WTC11 (cell line): ENCODE results near the gene STX5. TPM values are rescaled to one million over a fixed set of nuclear protein-coding genes. Genes with fewer than 3 reads are reported as not detected.
A peak's percentile ranks its signal among the peaks of the same experiment; 100 is the strongest.

Experiments used
- ATAC-seq: fragments of 200-7000 bp; cut with Tn5 transposase; 2 replicates; pipeline ENCODE4 v1.10.0; 2021; ENCODE audit warnings: mild to moderate bottlenecking, moderate library complexity
- CTCF ChIA-PET: fragments of 300-600 bp; sonication (Branson Sonifier 250); formaldehyde crosslinking; loops from one replicate; lab custom pipeline; 2021; ENCODE audit warnings: antibody characterized with exemption; lab: Charles Lee
- POLR2A ChIA-PET: fragments of 350-600 bp; sonication (Branson Sonifier 250); formaldehyde crosslinking; loops from one replicate; lab custom pipeline; 2021; ENCODE audit warnings: antibody characterized with exemption; lab: Charles Lee
- DNase-seq: peaks from one replicate; pipeline ENCODE4 v3.0.0; 2021; ENCODE audit warnings: low spot score
- H3K27ac Mint-ChIP-seq: 2 replicates; pipeline ENCODE4 v1.8.0; 2021; ENCODE audit warnings: mixed read lengths
- H3K27me3 Mint-ChIP-seq: 2 replicates; pipeline ENCODE4 v1.8.0; 2021; ENCODE audit warnings: low read depth, mild to moderate bottlenecking, moderate library complexity, mixed read lengths
- H3K36me3 Mint-ChIP-seq: 2 replicates; pipeline ENCODE4 v1.8.0; 2021; ENCODE audit warnings: mixed read lengths
- H3K4me1 Mint-ChIP-seq: 2 replicates; pipeline ENCODE4 v1.8.0; 2022; ENCODE audit warnings: mixed read lengths
- H3K4me3 Mint-ChIP-seq: 2 replicates; pipeline ENCODE4 v1.8.0; 2021; ENCODE audit warnings: mild to moderate bottlenecking, moderate library complexity, mixed read lengths
- H3K9me3 Mint-ChIP-seq: 2 replicates; pipeline ENCODE4 v1.8.0; 2021; ENCODE audit warnings: mixed read lengths
- ATF1 ChIP-seq: sonication (generic); formaldehyde crosslinking; IDR thresholded peaks from 2 replicates; pipeline ENCODE4 v1.8.1; 2023; ENCODE audit warnings: mild to moderate bottlenecking, moderate library complexity, missing genetic modification reagents
- CREB1 ChIP-seq: sonication (generic); formaldehyde crosslinking; IDR thresholded peaks from 2 replicates; pipeline ENCODE4 v1.8.0; 2023; ENCODE audit warnings: mild to moderate bottlenecking, missing genetic modification reagents
- EMX1 ChIP-seq: fragments of 250-450 bp; sonication (Bioruptor Pico); IDR thresholded peaks from 2 replicates; pipeline ENCODE4 v1.8.0; 2021; ENCODE audit warnings: mild to moderate bottlenecking
- ETV6 ChIP-seq: sonication (generic); formaldehyde crosslinking; IDR thresholded peaks from 2 replicates; pipeline ENCODE4 v1.8.1; 2022; ENCODE audit warnings: mild to moderate bottlenecking, missing genetic modification reagents
- FOXK1 ChIP-seq: sonication (generic); formaldehyde crosslinking; IDR thresholded peaks from 2 replicates; pipeline ENCODE4 v1.8.0; 2022; ENCODE audit warnings: mild to moderate bottlenecking, moderate library complexity, missing genetic modification reagents
- GTF2I ChIP-seq: fragments of 250-450 bp; sonication (Bioruptor Pico); conservative IDR thresholded peaks from 2 replicates; pipeline ENCODE4 v1.4.0; 2021; ENCODE audit warnings: mild to moderate bottlenecking
- HMGA2 ChIP-seq: fragments of 250-450 bp; sonication (Bioruptor Pico); IDR thresholded peaks from 2 replicates; pipeline ENCODE4 v1.4.0; 2021; ENCODE audit warnings: mild to moderate bottlenecking, moderate library complexity
- RORB ChIP-seq: fragments of 250-450 bp; sonication (Bioruptor Pico); IDR thresholded peaks from 2 replicates; pipeline ENCODE4 v1.9.0; 2021; ENCODE audit warnings: mild to moderate bottlenecking
- SOX15 ChIP-seq: fragments of 250-450 bp; sonication (Bioruptor Pico); IDR thresholded peaks from 2 replicates; pipeline ENCODE4 v1.9.0; 2021; ENCODE audit warnings: mild to moderate bottlenecking
- TCF7 ChIP-seq: sonication (generic); formaldehyde crosslinking; IDR thresholded peaks from 2 replicates; pipeline ENCODE4 v1.8.0; 2022; ENCODE audit warnings: mild to moderate bottlenecking, low read depth, missing genetic modification reagents, moderate library complexity
- TEAD1 ChIP-seq: sonication (generic); formaldehyde crosslinking; IDR thresholded peaks from 2 replicates; pipeline ENCODE4 v1.8.0; 2022; ENCODE audit warnings: mild to moderate bottlenecking, missing genetic modification reagents
- TEAD4 ChIP-seq: sonication (generic); formaldehyde crosslinking; IDR thresholded peaks from 2 replicates; pipeline ENCODE4 v1.8.0; 2022; ENCODE audit warnings: mild to moderate bottlenecking, missing genetic modification reagents
- ZNF121 ChIP-seq: sonication (generic); formaldehyde crosslinking; IDR thresholded peaks from 2 replicates; pipeline ENCODE4 v1.8.0; 2023; ENCODE audit warnings: missing genetic modification reagents
- ZNF423 ChIP-seq: fragments of 250-450 bp; sonication (Bioruptor Pico); IDR thresholded peaks from 2 replicates; pipeline ENCODE4 v2.1.2; 2022; ENCODE audit warnings: mild to moderate bottlenecking, moderate library complexity
- total RNA-seq: library from RNA; stranded (reverse); gene quantifications from 3 replicates; pipeline ENCODE4 v1.2.3, GENCODE V29; 2021
- TF ChIP-seq, protein P1 (sequence below): sonication (generic); formaldehyde crosslinking; IDR thresholded peaks from 2 replicates; pipeline ENCODE4 v1.8.1; 2022; ENCODE audit warnings: mild to moderate bottlenecking, moderate library complexity, missing genetic modification reagents
- TF ChIP-seq, protein P2 (sequence below): sonication (generic); formaldehyde crosslinking; IDR thresholded peaks from 2 replicates; pipeline ENCODE4 v1.8.1; 2023; ENCODE audit warnings: mild to moderate bottlenecking, missing genetic modification reagents, moderate library complexity
- TF ChIP-seq, protein P3 (sequence below): sonication (generic); formaldehyde crosslinking; IDR thresholded peaks from 2 replicates; pipeline ENCODE4 v1.8.0; 2022; ENCODE audit warnings: mild to moderate bottlenecking, missing genetic modification reagents
- TF ChIP-seq, protein P4 (sequence below): sonication (generic); formaldehyde crosslinking; IDR thresholded peaks from 2 replicates; pipeline ENCODE4 v1.8.1; 2023; ENCODE audit warnings: mild to moderate bottlenecking, missing genetic modification reagents
- TF ChIP-seq, protein P5 (sequence below): sonication (generic); formaldehyde crosslinking; IDR thresholded peaks from 2 replicates; pipeline ENCODE4 v1.8.1; 2022; ENCODE audit warnings: missing genetic modification reagents, borderline replicate concordance

STX5 gene
- total RNA-seq, 1 experiment from 2014 or later, result 30.2 TPM

DNA sequence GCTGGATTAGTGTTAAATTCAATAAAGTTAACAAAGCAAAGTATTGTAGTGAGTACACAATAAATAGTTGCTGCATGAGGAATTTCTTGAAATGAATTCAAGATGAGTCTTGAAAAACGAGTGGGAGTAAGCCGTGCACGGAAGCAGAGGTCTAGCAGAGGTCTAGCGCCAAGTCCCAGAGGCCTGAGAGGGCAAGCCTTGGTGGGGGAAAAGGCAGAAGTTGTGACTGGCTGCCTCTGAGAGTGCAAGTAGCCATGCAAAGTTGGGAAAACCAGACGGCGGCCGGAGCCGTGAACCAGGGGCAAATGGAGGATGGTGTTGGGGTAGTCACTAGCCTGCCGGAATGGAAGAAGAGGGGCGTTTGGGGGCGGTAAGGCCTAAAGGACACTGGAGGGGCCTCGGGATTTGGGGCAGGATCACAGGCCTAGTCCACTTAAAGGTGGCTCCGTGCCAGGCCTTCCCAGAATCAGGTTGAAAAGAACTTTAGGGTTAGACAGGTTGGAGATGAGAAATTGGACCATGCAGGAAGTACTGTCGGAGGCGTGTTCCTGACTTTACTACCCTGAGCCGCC is 48.5 kb upstream of the STX5 start:
- DNase-seq (no peak), ATAC-seq (peak; percentile 9)
- no peaks in the 10 kb centered on the region for H3K9me3 Mint-ChIP-seq
- H3K27ac Mint-ChIP-seq, result peak overlapping the region; percentile 100
- peaks cover 3% of the 10 kb centered on the region; the same call in 1 of the 2 replicates for H3K27me3 Mint-ChIP-seq
- TF ChIP-seq SOX15 (CRISPR knock-in tag), result no peak
- TF ChIP-seq, protein P1, sequence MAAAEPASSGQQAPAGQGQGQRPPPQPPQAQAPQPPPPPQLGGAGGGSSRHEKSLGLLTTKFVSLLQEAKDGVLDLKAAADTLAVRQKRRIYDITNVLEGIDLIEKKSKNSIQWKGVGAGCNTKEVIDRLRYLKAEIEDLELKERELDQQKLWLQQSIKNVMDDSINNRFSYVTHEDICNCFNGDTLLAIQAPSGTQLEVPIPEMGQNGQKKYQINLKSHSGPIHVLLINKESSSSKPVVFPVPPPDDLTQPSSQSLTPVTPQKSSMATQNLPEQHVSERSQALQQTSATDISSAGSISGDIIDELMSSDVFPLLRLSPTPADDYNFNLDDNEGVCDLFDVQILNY (CRISPR knock-in tag), result no peak
- no peak for TF ChIP-seq FOXK1 (CRISPR knock-in tag)
- no peak for TF ChIP-seq ETV6 (CRISPR knock-in tag)
- no peak for TF ChIP-seq TCF7 (CRISPR knock-in tag)
- TF ChIP-seq, protein P2, sequence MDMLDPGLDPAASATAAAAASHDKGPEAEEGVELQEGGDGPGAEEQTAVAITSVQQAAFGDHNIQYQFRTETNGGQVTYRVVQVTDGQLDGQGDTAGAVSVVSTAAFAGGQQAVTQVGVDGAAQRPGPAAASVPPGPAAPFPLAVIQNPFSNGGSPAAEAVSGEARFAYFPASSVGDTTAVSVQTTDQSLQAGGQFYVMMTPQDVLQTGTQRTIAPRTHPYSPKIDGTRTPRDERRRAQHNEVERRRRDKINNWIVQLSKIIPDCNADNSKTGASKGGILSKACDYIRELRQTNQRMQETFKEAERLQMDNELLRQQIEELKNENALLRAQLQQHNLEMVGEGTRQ (CRISPR knock-in tag), result no peak
- TF ChIP-seq TEAD4 (CRISPR knock-in tag), result no peak
- no peak for TF ChIP-seq TEAD1 (CRISPR knock-in tag)
- TF ChIP-seq CREB1 (CRISPR knock-in tag), result no peak
- no peak for TF ChIP-seq ATF1
- no peak for TF ChIP-seq HMGA2 (CRISPR knock-in tag)
- TF ChIP-seq EMX1 (CRISPR knock-in tag), result no peak
- TF ChIP-seq, protein P3, sequence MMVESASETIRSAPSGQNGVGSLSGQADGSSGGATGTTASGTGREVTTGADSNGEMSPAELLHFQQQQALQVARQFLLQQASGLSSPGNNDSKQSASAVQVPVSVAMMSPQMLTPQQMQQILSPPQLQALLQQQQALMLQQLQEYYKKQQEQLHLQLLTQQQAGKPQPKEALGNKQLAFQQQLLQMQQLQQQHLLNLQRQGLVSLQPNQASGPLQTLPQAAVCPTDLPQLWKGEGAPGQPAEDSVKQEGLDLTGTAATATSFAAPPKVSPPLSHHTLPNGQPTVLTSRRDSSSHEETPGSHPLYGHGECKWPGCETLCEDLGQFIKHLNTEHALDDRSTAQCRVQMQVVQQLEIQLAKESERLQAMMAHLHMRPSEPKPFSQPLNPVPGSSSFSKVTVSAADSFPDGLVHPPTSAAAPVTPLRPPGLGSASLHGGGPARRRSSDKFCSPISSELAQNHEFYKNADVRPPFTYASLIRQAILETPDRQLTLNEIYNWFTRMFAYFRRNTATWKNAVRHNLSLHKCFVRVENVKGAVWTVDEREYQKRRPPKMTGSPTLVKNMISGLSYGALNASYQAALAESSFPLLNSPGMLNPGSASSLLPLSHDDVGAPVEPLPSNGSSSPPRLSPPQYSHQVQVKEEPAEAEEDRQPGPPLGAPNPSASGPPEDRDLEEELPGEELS (CRISPR knock-in tag), result no peak
- TF ChIP-seq, protein P4, sequence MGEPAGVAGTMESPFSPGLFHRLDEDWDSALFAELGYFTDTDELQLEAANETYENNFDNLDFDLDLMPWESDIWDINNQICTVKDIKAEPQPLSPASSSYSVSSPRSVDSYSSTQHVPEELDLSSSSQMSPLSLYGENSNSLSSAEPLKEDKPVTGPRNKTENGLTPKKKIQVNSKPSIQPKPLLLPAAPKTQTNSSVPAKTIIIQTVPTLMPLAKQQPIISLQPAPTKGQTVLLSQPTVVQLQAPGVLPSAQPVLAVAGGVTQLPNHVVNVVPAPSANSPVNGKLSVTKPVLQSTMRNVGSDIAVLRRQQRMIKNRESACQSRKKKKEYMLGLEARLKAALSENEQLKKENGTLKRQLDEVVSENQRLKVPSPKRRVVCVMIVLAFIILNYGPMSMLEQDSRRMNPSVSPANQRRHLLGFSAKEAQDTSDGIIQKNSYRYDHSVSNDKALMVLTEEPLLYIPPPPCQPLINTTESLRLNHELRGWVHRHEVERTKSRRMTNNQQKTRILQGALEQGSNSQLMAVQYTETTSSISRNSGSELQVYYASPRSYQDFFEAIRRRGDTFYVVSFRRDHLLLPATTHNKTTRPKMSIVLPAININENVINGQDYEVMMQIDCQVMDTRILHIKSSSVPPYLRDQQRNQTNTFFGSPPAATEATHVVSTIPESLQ (CRISPR knock-in tag), result no peak
- TF ChIP-seq, protein P5, sequence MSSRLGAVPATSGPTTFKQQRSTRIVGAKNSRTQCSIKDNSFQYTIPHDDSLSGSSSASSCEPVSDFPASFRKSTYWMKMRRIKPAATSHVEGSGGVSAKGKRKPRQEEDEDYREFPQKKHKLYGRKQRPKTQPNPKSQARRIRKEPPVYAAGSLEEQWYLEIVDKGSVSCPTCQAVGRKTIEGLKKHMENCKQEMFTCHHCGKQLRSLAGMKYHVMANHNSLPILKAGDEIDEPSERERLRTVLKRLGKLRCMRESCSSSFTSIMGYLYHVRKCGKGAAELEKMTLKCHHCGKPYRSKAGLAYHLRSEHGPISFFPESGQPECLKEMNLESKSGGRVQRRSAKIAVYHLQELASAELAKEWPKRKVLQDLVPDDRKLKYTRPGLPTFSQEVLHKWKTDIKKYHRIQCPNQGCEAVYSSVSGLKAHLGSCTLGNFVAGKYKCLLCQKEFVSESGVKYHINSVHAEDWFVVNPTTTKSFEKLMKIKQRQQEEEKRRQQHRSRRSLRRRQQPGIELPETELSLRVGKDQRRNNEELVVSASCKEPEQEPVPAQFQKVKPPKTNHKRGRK (CRISPR knock-in tag), result no peak
- no peak for TF ChIP-seq RORB (CRISPR knock-in tag)
- peaks cover 49% of the 10 kb centered on the region for H3K4me1 Mint-ChIP-seq
- POLR2A ChIA-PET, result interaction anchor here (1.2 to 3.8 kb wide), 9 partner anchors 9 to 153 kb away, joined by 3 to 44 read pairs (median 7); partner anchors contain the start of genes HNRNPUL2, STX5, TMEM179B and TTC9C
- H3K36me3 Mint-ChIP-seq, result peaks cover 62% of the 10 kb centered on the region
- peak overlapping the region; percentile 99 for H3K4me3 Mint-ChIP-seq
- CTCF ChIA-PET, result interaction anchor here (1.0 to 1.7 kb wide), 4 partner anchors 18 to 153 kb away, joined by 4 to 14 read pairs (median 6); partner anchors contain the start of genes HNRNPUL2 and TMEM179B

DNA sequence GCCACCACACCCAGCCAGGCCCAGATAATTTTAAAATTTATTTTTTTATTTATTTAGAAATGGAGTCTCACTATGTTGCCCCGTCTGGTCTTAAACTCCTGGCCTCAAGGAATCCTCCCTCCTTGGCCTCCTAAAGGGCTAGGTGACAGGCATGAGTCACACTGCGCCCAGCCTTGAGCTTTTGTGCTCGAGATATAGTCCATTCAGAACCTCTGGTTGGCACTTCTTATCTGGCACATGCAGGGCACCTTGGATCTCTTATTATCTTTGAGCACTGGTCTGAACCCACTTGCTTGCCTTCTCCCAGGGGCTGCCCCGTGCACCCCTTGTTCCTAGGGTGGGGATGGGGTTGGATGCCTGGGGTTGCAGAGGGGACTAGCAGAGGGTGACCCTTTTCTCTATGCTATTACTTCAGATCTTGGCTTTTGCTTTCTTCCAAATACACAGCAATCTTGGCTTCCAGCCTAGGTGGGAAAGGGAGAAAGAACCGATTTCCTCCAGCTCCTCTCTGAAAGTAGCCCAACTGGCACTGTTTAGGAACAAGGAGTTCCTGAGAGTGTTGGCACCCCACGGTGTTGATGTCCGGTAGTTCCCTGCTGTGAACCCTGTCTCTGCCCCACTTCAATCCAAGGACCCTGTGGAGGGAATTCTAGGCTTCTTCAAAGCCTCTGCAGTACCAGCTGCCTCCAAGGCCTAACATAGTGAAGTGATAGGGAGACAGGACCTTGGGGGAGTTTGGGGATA is 47.6 kb upstream of the STX5 start:
- peaks cover 48% of the 10 kb centered on the region for H3K4me1 Mint-ChIP-seq
- CTCF ChIA-PET, result interaction anchor here (0.7 to 1.0 kb wide), 2 partner anchors 17 to 18 kb away, joined by 3 to 6 read pairs; no protein-coding TSS in a partner anchor
- peak; percentile 69; the same call in 1 of the 2 replicates for TF ChIP-seq ZNF423 (CRISPR knock-in tag)
- peak; percentile 96 for TF ChIP-seq ZNF121 (CRISPR knock-in tag)
- no peak for TF ChIP-seq TCF7 (CRISPR knock-in tag)
- 0 out of 2 replicates have a peak, but pooled peaks have one; percentile 25 for TF ChIP-seq GTF2I (CRISPR knock-in tag)
- POLR2A ChIA-PET, result interaction anchor here (0.6 to 3.8 kb wide), 5 partner anchors 10 to 104 kb away, joined by 3 to 44 read pairs (median 5); partner anchors contain the start of gene STX5
- peaks cover 3% of the 10 kb centered on the region; the same call in 1 of the 2 replicates for H3K27me3 Mint-ChIP-seq
- ATAC-seq (no peak), DNase-seq (no peak)
- peak overlapping the region; percentile 99 for H3K4me3 Mint-ChIP-seq
- peaks cover 63% of the 10 kb centered on the region for H3K36me3 Mint-ChIP-seq
- H3K27ac Mint-ChIP-seq, result peak overlapping the region; percentile 100
- H3K9me3 Mint-ChIP-seq, result no peaks in the 10 kb centered on the region
